A673 (cell line): ENCODE results near the gene BAIAP2L2. TPM values are rescaled to one million over a fixed set of nuclear protein-coding genes. Genes with fewer than 3 reads are reported as not detected.
"Not testable (repeated sequence)": the region's sequence is repeated elsewhere in the genome, so short reads cannot be mapped to it uniquely, and the experiment has no call there.

Source experiments
- BruUV-seq: library from RNA; stranded (reverse); fragments of 400-500 nt; replicated peaks from 2 replicates; lab custom pipeline; 2021; lab: Mats Ljungman, UMichigan
- CTCF ChIA-PET: fragments of 300-600 bp; sonication (Branson Sonifier 250); formaldehyde crosslinking; loops from one replicate; lab custom pipeline; 2022; ENCODE audit warnings: antibody characterized with exemption; lab: Charles Lee
- POLR2A ChIA-PET: fragments of 300-600 bp; sonication (Branson Sonifier 250); formaldehyde crosslinking; loops from one replicate; lab custom pipeline; 2022; ENCODE audit warnings: antibody characterized with exemption; ENCODE audit not compliant: low non-redundant PET; lab: Charles Lee
- DNase-seq: peaks from one replicate; pipeline ENCODE4 v3.0.0-alpha.2; 2015; ENCODE audit warnings: low spot score
- H3K27ac ChIP-seq: fragments of 200-600 bp; sonication (generic); 2 replicates; pipeline ENCODE4 v1.5.1; 2016; ENCODE audit warnings: mixed run types, low read depth, mild to moderate bottlenecking, mixed read lengths, antibody characterized with exemption, low read length; ENCODE audit not compliant: poor library complexity, severe bottlenecking
- H3K27me3 ChIP-seq: fragments of 200-600 bp; sonication (generic); replicated peaks from 2 replicates; pipeline ENCODE4 v1.6.1; 2017; ENCODE audit warnings: mixed run types, low read depth, mild to moderate bottlenecking, mixed read lengths, antibody characterized with exemption, low read length; ENCODE audit not compliant: insufficient read depth, poor library complexity
- H3K36me3 ChIP-seq: fragments of 200-600 bp; sonication (generic); 2 replicates; pipeline ENCODE4 v1.6.1; 2016; ENCODE audit warnings: mixed run types, mild to moderate bottlenecking, mixed read lengths, antibody characterized with exemption, low read length; ENCODE audit not compliant: insufficient read depth, poor library complexity, severe bottlenecking
- H3K4me1 ChIP-seq: fragments of 200-600 bp; sonication (generic); 2 replicates; pipeline ENCODE4 v1.6.1; 2017; ENCODE audit warnings: mixed run types, mild to moderate bottlenecking, mixed read lengths, antibody characterized with exemption, low read length; ENCODE audit not compliant: insufficient read depth, poor library complexity, severe bottlenecking
- H3K4me3 ChIP-seq: fragments of 200-600 bp; sonication (generic); 2 replicates; pipeline ENCODE4 v1.5.1; 2016; ENCODE audit warnings: low read depth, mixed run types, mild to moderate bottlenecking, mixed read lengths, low read length; ENCODE audit not compliant: poor library complexity, severe bottlenecking
- H3K9me3 ChIP-seq: fragments of 200-600 bp; sonication (generic); 2 replicates; pipeline ENCODE4 v1.6.1; 2016; ENCODE audit warnings: mixed run types, low read depth, mild to moderate bottlenecking, mixed read lengths, antibody characterized with exemption, low read length; ENCODE audit not compliant: poor library complexity, severe bottlenecking
- CTCF ChIP-seq: fragments of 300-800, 200-600 bp; sonication (generic); conservative IDR thresholded peaks from 2 replicates; pipeline ENCODE4 v1.5.1; 2017; ENCODE audit warnings: low read depth, mild to moderate bottlenecking, antibody characterized with exemption, low read length, moderate library complexity, mixed read lengths
- EZH2 ChIP-seq: fragments of 200-600 bp; sonication (generic); IDR thresholded peaks from 2 replicates; pipeline ENCODE4 v1.6.1; 2017; ENCODE audit warnings: borderline replicate concordance, low read depth, mild to moderate bottlenecking, mixed read lengths, antibody characterized with exemption, low read length; ENCODE audit not compliant: poor library complexity, severe bottlenecking
- intact Hi-C: fragments of 100-400 bp; cut with micrococcal nuclease; formaldehyde crosslinking; loops from one replicate; pipeline ENCODE4 v1.10.0; 2022; ENCODE audit not compliant: unreplicated experiment
- total RNA-seq: library from RNA; stranded (reverse); gene quantifications from 2 replicates; pipeline ENCODE4 v1.2.3, GENCODE V29; 2021

BAIAP2L2 gene
- total RNA-seq, 1 experiment from 2014 or later: 2.5 TPM

- no TSS peak for BruUV-seq
- no peak for TF ChIP-seq EZH2
- no peak for TF ChIP-seq CTCF
- Histone ChIP-seq H3K9me3 (no peaks in the 10 kb centered on the region), H3K4me1 (no peaks in the 10 kb centered on the region), H3K36me3 (peaks cover 5% of the 10 kb centered on the region), H3K27me3 (no peaks in the 10 kb centered on the region), H3K27ac (no peak overlapping the region), H3K4me3 (no peak overlapping the region)
- intact Hi-C loops: no loop called here
- no peak for DNase-seq
- ChIA-PET POLR2A (interaction anchor here (0.8 kb wide), 1 partner anchor 14 kb away, joined by 3 read pairs; no protein-coding TSS in a partner anchor), CTCF (no interaction called here)
These were observed 7.7 kb upstream of the BAIAP2L2 start for GRCh38 chr22:38118182-38118581.

GRCh38 chr22:38117556-38117955 lies 7.1 kb upstream of the BAIAP2L2 start:
- H3K4me3 ChIP-seq, DNase-seq, CTCF ChIA-PET, H3K27me3 ChIP-seq, H3K27ac ChIP-seq, intact Hi-C loops, H3K9me3 ChIP-seq, H3K4me1 ChIP-seq, H3K36me3 ChIP-seq, BruUV-seq, POLR2A ChIA-PET: not testable (repeated sequence)

GRCh38 chr22:38115423-38116205 lies 5.1 kb upstream of the BAIAP2L2 start:
- ChIA-PET CTCF (no interaction called here), POLR2A (no interaction called here)
- no TSS peak for BruUV-seq
- intact Hi-C loops: no loop called here
- H3K27ac ChIP-seq: no peak overlapping the region
- DNase-seq: no peak
- no peaks in the 10 kb centered on the region for H3K9me3 ChIP-seq
- TF ChIP-seq CTCF: no peak
- no peaks in the 10 kb centered on the region for H3K27me3 ChIP-seq
- peaks cover 5% of the 10 kb centered on the region for H3K36me3 ChIP-seq
- H3K4me1 ChIP-seq: no peaks in the 10 kb centered on the region
- H3K4me3 ChIP-seq: no peak overlapping the region
